GM12874 (cell line): Measurements from ENCODE around the gene DIS3L2.

Experiments
- CTCF ChIP-seq: IDR thresholded peaks from 2 replicates; pipeline ENCODE4 v1.5.1; 2011; ENCODE audit warnings: low read depth, mild to moderate bottlenecking, control low read depth, low read length, moderate library complexity; ENCODE audit not compliant: insufficient read depth

Gene DIS3L2

GRCh38 chr2:232324778-232325177 is 363.3 kb downstream of the DIS3L2 start:
- TF ChIP-seq CTCF = no peak

GRCh38 chr2:232325324-232326273 is 364.1 kb downstream of the DIS3L2 start:
- TF ChIP-seq CTCF = peak; percentile 53

GRCh38 chr2:232327105-232328031 is 365.9 kb downstream of the DIS3L2 start:
- TF ChIP-seq CTCF = peak; percentile 90

GRCh38 chr2:232328032-232328422 is 366.5 kb downstream of the DIS3L2 start:
- TF ChIP-seq CTCF = peak; percentile 30

DNA sequence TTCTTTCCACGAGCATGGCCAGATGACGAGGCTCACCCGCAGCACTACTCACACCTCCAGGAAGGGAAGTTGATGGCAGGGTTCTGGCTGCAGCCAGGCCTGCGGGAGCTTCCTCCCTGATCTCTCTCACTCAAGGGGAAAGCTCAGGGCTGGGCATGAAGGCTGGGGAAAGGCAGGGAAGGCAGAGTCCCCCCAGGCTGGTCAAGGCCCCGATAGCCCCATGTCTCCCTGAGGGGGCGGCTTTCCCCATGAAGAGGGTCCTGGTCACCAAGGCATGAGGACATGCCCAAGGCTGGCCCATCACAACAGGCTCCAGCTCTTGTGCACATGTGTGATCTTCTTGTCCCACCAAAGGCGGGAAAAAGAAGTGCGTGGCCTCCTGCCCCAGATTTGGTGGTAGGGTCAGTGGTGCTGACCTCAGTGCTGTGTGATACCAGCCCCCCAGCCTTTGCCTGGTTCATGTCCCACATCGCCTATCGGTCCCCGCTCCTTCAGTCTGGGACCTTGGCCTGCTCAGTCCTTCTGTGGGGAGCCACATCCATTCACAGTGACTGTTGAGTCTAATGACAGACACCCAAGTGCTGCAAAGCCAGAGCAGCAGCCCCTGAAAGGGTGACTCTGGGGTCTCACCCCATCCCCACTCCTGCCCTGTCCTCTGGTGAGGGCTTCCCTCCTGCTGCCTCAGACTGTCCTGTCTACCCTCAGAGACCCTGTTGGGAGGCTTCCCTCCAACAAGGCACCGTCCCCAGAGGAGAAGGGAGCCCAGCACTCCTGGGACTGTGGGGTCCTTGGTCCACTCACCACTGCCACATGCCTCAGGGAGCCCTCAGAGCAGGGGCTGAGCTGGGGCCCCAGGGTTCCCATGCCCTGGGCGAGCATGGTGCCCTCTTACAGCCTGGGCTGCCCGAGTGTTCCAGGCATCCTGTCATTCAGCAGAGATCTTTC is 367.3 kb downstream of the DIS3L2 start:
- TF ChIP-seq CTCF = no peak

DNA sequence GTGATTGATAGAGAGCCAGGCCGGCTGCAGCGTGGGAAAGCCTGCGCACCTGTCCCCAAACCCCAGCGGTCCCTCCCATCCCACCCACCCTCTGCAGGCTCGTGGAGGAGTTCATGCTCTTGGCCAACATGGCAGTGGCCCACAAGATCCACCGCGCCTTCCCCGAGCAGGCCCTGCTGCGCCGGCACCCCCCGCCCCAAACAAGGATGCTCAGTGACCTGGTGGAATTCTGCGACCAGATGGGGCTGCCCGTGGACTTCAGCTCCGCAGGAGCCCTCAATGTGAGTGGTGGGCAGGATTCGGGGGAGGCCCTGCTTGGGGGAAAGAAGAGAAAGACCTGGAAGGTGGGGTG is 368.2 kb downstream of the DIS3L2 start:
- no peak for TF ChIP-seq CTCF
